Ammon's horn (tissue), 1 donor: ENCODE results near the gene PA2G4.
"Not testable (repeated sequence)": the region's sequence is repeated elsewhere in the genome, so short reads cannot be mapped to it uniquely, and the experiment has no call there.

Experiments used
- DNase-seq: peaks from one replicate; pipeline ENCODE4 v3.0.0-alpha.2; 2016; ENCODE audit warnings: low spot score

Gene PA2G4

DNA sequence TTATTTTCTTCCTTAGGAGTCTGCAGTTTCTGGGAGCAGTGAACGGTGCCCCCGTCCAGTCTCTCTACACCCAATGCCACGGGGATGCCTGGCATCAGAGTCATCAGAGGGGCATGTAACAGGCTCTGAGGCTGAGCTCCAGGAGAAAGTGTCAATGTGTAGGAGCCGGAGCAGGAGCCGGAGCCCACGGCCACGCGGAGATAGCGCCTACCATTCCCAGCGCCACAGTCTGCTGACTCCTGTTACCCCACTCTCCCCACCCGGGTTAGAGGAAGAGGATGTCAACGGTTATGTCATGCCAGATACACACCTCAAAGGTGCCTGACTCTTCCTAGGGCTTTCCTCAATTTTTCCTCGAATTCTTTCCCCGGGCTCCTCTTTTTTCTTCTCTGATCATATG lies 3.3 kb upstream of the PA2G4 start:
- no peak for DNase-seq

DNA sequence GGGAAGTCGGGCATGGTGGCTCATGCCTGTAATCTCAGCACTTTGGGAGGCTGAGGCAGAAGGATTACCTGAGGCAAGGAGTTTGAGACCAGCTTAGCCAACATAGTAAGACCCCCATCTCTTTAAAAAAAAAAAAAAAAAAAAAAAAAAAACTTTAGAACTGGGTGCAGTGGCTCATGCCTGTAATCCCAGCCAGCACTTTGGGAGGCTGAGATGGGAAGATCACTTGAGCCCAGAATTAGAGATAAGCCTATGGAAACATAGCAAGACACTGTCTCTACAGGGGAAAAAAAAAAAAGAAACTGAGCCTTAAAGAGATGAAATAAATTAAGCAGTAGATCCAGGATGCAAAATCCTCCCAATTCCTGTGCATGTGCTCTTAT lies 1.7 kb upstream of the PA2G4 start:
- DNase-seq, result no peak

DNA sequence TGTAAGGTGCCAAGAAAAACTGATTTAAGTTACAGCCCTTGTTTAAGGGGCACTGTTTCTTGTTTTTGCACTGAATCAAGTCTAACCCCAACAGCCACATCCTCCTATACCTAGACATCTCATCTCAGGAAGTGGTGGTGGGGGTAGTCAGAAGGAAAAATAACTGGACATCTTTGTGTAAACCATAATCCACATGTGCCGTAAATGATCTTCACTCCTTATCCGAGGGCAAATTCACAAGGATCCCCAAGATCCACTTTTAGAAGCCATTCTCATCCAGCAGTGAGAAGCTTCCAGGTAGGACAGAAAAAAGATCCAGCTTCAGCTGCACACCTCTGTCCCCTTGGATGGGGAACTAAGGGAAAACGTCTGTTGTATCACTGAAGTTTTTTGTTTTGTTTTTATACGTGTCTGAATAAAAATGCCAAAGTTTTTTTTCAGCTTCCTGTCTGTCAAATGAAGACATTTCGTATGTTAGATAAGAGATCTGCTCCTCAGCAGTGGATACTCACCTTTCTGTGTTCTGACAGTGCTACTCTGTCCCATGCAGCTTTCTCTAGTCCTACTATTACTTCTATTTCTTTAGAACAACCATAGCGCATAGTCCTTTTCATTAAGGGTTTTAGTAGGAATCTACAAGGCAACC lies 1.2 kb upstream of the PA2G4 start:
- DNase-seq, result no peak

DNA sequence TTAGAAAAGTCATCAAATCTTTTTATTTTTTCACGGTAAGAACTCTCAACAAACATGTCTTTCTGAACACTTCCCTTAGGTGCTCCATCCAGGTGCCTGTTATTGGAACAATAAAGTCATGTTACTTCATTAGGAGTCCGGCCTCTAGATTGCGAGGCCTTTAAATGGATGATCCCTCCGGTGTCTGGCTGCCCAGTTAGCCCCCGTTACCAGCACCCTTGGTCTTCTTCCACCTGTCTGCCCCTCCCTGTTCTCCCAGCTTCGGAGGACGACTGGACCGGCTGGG lies 593 bp upstream of the PA2G4 start:
- no peak for DNase-seq

DNA sequence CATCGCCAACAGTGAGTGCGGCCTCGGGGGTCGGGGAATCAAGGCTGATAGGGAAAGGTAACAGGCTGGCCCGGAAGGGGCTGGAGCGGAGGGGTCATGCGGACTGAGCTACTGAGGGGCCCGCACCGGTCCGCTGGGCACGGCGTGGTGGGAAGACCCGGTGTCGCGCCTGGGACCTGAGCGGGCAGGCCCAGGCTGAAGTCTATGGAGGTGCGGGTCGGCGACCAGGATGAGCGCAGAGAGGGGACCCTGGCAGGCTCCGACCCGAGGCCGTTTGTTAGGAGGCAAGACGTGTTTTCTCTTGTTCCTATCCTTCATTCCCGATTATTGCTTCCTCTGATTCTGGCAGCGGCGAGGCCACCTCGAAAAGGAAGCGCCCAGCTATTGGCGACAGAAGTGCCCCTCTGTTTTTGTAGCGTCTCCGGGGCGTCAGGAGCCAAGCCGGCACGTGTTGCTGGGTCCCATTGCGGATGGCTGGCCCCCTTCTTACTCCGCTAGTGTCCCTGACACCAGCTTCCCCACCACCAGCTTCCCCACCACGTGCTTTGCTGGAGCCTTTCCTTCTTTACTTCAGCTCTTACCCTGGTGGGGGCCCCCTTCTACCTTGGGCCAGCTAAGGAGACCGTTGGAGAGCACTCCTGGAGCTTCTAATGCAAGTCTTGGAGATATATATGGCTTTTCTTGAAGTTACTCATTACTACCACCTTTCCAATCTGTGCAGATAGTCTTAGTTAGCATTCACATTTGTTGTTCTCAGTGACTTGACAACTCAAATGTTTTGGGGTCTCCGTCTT lies 653 bp downstream of the PA2G4 start:
- DNase-seq, result no peak

DNA sequence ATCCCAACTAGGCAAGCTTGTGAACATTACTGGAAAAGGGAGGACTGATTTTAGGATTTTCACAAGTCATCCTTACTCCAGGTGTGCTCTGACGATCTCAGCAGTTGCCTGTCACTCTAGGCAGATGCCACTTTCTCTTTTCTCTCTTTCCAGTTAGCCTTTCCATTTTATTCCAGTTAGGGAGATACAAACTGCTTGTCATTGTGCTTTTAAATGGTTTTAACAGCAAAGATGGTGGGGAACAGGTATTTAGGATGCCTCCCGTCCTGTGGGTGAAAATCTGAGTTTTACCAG lies 1.2 kb downstream of the PA2G4 start:
- no peak for DNase-seq

DNA sequence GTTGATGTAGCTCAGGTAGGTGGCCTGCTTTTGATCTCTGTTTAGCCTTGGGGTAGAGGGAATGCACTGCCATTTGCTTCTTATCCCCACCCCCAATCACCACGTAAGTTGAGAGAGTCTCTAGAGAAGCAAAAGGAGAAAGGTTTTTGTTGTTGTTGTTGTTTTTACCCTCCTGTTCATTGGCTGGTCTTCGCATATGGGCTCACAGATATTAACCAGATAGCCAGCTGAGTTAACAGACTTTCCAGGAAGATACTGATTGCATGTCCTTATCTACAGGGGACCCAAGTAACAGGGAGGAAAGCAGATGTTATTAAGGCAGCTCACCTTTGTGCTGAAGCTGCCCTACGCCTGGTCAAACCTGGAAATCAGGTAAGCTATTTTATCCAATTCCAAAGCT lies 2.9 kb downstream of the PA2G4 start:
- no peak for DNase-seq

DNA sequence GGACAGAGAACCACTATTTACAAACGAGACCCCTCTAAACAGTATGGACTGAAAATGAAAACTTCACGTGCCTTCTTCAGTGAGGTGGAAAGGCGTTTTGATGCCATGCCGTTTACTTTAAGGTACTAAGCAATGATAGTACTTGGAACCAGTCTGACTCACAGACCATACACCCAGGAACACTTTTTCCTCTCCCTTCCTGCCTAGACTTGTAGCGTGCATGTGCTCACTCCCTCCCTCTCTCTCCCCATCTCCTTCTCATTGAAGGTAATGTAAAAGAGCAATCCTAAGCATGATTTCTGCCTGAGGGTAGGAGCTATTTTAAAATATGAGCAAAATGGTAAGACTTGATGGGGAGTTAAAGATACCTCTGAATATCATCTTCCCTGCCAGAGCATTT lies 6.2 kb downstream of the PA2G4 start:
- no peak for DNase-seq

DNA sequence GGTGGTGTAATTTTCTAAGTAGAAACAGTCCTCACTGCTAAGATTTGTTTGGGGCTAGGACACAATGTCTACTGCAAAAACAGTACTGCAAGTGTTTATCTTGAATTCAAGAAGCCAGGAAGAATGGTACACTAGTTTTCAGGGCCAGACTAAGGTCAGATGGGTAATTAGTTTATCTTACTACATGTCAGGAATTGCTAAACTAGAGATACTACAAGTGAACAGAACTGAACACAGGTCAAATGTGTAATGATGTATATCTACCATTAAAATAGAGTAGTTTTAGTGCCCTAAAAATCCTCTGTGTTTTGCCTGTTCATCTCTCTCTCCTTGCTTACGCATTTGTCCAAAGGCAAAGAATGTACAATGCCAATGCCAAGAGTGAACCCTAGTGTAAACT lies 9.7 kb downstream of the PA2G4 start:
- no peak for DNase-seq

DNA sequence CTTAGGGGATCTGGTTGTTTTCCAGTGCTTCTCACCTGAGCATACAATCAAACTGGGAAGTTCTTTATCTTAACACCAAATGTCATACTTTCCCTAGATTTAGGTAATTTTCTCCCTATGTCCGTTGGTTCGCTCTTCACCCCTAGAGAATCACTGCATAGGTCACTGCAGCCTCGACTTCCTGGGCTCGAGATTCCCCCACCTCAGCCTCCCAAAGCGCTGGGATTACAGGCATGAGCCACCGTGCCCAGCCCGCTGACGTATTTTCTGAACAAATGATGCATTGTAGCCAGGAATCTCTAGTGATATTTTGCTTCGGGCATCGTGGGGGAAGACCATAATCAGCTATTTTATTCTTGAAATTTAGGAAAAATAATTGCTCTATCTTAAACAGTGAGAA lies 11.0 kb downstream of the PA2G4 start:
- no peak for DNase-seq

DNA sequence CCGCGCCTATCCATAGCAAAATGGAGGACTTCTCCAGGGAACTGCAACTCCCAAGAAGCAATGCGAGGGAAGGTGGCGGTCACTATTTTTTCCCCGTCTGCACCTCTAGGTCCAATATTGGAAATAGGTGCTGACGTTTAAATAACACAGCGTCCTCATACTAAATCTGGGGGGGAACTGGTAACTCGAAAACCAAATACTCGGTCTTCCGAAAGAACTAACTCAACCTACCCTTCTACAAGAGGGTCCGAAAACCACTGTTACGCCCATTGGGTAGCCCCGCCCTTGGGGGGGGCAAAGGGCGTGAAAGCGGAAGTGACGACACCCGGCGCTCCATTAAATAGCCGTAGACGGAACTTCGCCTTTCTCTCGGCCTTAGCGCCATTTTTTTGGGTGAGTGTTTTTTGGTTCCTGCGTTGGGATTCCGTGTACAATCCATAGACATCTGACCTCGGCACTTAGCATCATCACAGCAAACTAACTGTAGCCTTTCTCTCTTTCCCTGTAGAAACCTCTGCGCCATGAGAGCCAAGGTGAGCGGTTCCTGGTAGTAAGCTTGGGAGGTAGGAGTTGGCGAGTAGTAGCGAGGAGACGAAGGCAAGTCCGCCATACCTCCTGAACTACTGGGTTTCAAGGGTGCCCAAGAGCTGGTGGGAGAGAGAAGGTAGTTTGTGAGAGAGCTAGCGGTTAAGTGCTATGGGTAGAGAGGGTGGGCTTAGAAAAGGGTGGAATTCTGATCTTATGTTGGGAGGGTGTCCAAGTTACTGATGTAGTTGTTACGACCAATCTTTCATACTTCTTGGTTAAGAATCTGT lies 12.1 kb downstream of the PA2G4 start, which contains the start of gene RPL41:
Gene RPL41 (plus strand): TSS at position 367 of the 815 bp plus-strand sequence.
- DNase-seq, result peak; percentile 97

DNA sequence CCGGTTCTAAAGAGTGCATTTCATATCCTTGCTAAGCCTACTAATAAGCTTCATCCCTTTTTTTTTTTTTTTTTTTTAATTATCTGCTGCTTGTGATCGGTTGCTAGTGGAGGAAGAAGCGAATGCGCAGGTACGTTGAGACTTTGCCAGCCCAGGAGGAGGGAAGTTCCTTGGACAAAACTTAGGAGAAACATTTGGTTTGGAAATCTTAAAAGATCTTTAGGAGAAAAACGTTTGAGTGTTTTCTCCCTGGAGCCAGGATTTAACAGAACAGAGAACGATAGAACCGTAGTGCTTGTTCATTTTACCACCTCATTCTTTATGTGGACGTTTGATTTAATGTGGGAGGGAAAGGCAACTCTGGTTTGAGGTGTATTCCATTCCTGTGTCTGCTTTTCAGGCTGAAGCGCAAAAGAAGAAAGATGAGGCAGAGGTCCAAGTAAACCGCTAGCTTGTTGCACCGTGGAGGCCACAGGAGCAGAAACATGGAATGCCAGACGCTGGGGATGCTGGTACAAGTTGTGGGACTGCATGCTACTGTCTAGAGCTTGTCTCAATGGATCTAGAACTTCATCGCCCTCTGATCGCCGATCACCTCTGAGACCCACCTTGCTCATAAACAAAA lies 12.8 kb downstream of the PA2G4 start:
- not testable (repeated sequence) for DNase-seq

DNA sequence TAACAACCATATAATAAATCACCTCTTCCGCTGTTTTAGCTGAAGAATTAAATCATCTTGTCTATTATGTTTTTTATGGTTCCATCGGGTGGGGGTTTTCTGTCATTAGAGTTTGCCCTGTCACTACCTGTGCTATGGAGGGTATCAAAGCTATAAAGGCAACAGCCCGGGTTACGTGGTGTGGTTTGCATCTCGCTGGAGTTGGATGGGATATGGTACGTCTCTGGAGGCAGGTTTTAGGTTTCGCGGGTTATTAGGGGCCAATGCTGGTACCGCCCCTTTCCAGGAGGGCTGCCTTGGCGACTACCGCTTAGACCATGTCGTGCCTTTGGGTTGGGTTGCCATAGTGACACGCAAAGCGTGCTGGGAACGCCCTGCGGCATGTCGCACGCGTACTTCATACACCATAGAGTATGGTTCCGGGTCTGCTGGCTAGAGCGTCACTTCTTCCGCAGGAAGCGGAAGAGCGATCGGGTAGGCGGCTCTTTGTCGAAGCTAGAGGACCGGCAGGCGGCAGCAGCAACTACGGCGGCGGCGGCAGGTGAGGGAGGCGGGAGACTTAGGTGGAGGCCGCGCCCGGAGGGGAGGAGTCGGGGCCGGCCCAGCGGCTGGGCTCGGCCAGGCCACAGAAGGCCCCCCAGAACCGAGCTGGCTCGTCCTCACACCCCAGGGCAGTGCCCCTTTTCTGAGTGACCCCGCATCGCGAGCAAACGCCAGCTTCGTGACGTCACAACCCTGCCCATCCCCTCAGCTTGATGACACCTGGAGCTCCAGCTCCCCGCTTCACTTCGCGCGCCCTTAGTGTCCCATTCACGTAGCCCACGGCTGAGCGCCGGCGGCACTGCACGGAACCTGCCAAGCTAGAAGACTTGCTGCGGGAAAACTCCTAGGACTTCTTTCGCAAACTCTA lies 13.7 kb downstream of the PA2G4 start, which contains the start of gene ZC3H10:
Gene ZC3H10 (plus strand): TSS at position 489 of the 910 bp plus-strand sequence. CDS start 2,297 bp downstream, outside the sequence.
- DNase-seq, result peak; percentile 98

DNA sequence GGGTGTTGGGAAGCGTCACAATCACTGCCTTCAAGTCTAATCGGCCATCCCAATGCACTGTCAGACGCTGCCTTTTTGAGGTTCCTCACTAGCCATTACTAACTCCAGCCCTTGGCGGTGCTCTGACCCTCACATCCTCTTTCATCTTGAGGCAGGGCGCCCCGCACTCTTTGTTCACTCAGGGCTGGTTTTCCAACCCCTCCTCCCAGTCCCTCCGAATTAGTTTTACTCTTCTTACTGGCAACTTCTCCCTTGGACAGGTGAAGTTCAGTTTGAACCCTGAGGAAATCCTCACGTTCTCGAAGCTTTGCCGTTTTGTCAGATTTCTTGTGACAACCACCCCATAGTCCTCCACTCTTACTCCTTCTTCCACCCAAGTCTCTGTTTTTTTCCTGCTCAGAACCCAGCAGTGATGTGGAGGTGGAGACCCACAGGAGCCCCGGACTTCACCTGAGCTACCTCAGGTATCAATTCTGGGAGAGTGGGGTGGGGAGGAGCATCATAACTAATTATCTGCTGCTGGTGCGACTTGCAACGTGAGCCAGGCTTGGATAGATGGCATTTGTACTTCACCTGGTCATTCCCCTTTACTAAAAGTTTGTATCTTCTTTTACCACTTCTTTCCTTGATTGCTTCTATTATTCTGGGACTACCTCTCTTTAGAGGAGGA lies 14.5 kb downstream of the PA2G4 start:
- DNase-seq, result no peak

DNA sequence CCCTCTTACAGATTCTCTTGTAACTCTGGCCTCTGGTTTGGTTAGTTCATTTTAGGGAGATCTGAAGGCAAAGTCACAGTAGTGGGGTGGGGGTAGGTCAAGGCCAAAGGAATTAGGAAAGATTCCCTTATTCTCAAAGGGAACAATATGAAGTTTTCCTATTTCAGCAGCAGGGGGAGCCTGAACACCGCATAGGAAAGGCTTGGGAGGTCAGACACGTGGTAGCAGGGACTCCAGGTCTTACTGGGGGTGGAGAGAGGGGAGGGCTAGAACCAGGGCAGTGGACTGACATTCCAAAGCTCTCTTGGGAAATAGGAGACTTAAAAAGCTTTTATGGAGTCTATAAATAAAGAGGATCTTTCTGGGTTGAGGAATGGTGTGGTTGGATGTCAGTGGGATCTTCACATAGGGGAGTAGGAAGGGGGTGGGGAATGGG lies 15.0 kb downstream of the PA2G4 start:
- peak; percentile 85 for DNase-seq

DNA sequence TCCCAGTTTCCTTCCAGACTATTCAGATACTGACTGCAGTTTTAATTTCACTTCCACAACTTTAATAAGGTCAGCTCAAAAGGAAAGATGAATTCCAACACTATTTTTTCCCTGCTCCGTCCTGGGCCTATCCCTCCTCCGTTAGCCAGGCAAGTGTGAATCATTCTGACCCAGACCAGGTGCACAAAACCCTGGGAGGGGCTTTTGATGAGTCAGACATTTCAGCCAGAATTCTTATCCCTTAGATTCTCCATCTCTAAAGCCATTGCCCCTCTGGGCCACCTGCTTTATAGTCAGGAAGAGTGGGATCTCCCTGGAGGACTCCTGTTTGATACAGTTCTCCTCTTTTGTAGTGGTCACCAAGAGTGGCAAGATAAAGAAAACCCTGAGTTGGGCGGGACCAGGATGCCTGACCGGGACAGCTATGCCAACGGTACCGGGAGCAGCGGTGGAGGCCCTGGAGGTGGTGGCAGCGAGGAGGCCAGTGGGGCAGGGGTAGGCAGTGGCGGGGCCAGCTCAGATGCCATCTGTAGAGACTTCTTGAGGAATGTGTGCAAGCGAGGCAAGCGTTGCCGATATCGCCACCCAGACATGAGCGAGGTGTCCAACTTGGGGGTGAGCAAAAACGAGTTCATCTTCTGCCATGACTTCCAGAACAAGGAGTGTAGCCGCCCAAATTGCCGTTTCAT lies 15.9 kb downstream of the PA2G4 start:
- no peak for DNase-seq

DNA sequence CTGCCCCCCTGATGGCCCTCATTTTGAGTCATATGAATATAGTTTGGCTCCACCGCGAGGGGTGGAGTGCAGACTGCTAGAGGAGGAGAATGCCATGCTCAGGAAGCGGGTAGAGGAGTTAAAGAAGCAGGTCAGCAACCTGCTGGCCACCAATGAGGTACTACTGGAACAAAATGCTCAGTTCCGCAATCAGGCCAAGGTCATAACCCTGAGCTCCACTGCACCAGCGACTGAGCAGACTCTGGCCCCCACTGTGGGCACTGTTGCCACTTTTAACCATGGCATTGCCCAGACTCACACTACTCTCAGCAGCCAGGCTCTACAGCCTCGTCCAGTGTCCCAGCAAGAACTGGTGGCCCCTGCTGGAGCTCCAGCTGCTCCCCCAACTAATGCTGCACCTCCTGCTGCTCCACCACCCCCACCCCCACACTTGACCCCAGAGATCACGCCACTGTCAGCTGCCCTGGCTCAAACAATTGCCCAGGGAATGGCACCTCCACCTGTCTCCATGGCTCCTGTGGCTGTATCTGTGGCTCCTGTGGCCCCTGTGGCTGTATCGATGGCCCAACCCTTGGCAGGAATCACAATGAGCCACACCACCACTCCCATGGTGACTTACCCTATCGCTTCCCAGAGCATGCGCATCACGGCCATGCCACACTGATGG lies 17.0 kb downstream of the PA2G4 start:
- no peak for DNase-seq

DNA sequence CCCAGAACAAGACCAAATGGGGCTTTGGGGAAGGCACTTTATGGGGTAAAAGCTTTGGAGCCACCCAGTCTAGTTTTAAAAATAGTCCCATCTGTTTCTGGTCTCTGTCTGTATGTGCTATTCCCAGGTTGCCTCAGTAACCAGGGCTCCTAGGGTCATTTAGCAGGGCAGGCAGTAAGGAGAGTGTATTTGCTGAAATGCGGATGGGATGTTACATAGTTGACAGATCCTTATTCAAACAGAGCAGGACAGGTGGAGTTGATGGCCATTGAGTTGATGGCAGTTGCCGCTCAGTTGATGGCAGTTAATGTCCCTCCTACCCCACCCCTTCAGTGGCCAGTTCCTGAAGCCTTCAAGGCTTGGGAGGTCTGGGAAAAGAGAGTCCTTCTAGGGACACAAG lies 18.3 kb downstream of the PA2G4 start:
- no peak for DNase-seq

DNA sequence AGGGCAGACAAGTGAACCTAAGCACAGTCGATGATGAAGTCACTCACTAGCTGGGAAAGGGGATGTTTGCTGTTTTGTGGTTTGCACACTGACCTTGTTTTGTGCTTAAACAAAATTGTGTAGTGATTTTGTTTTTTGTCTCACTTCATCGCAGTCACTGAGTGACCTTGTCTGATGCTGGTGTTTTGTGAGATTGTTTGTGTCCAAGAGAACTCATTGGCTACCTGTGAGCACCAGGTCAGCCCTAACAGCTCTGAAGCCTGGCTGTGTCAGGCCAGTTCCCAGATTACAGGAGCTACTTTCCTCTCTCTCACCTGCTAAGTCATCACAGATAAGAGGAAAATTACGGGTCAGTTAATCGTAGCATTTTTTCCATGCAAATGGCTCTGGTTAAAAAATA lies 19.8 kb downstream of the PA2G4 start:
- DNase-seq, result no peak

DNA sequence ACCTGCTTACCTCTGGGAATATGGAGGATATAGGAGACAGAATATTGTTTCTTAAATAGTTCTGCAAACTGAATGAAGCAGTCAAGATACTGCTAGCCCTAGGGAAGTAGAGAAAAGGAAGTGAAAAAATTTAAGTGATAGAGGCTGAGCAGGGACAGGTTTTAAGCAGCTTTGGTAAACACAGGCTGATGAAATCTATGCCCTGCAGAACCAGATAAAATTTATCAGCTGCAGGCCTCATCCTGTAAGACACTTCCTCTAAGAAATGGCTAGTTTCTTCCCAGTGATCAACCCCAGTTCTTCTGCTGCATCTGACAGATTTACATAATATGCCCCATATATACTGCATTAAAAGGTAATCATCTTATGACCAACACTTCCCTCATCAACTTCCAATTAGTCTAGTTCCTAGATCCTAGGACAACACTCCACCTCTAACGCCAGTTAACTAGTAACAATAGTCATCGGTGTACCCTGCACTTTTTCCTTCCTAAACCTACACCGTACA lies 22.4 kb downstream of the PA2G4 start:
- DNase-seq, result no peak
